HG03575 (cell line): ENCODE data around the gene NEURL3.

Experiments used
- ATAC-seq: cut with Tn5 transposase; IDR thresholded peaks from one replicate; pipeline ENCODE4 v1.9.1; 2021; ENCODE audit not compliant: unreplicated experiment, insufficient number of reproducible peaks, low FRiP score; ENCODE audit errors: extremely low read depth

The NEURL3 gene

GRCh38 chr2:96529376-96530143 is 24.4 kb upstream of the NEURL3 start:
- ATAC-seq: no peak

DNA sequence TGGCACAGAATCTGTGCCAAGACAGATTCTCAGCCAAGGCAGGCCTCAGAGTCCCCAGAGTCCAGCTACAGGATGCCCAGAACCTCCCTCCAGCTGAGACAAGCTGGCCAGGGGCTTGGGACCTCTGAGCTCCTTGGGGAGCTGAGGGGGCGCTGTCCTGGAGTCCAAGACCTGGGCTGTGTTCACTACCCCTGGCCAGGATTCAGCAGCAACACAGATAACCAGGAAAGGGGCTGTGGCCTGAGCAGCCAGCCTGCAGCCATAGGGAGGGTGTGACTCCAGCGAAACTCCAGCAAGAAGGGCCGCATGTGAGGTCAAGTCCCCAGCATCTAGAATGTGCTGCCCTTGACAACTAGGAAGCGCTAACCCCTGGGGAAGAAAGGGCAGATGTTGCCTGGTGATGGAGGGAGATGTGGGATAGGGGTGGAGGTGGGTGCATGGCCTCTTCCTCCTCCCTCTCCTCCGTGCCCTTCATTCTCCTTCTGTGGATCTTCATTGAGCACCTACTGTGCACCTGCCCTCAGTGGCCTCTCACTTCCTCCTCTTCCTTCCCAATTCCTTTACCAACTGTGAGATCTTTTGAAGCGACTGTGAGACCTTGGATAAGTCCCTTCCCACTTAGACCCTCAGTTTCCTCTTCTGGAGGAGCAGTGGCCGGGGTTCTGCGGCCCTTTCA is 23.7 kb upstream of the NEURL3 start:
- no peak for ATAC-seq

- no peak for ATAC-seq
Observed at GRCh38 chr2:96528006-96528699, 23.0 kb upstream of the NEURL3 start.

- ATAC-seq: no peak
Observed at GRCh38 chr2:96527286-96528005, 22.3 kb upstream of the NEURL3 start.

- ATAC-seq: no peak
Observed at GRCh38 chr2:96526615-96527285, 21.6 kb upstream of the NEURL3 start.

GRCh38 chr2:96526101-96526591 is 21.0 kb upstream of the NEURL3 start:
- no peak for ATAC-seq

DNA sequence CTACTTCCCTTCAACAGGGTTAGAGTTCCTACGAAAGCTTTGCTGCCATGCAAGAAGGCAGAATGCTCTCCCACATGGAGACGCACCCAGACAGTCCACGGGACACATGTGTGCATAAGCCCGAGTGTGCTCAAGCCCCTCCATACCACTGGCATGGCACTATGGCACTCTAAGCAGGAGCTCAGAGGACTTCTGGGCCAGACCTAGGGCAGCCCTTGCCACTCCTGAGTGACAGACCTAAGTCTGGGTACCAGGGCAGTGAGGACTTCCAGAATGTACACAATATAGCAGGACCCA is 20.0 kb upstream of the NEURL3 start:
- no peak for ATAC-seq

GRCh38 chr2:96524482-96525210 is 19.5 kb upstream of the NEURL3 start:
- ATAC-seq: no peak

- no peak for ATAC-seq
Observed at GRCh38 chr2:96523659-96524481, 18.7 kb upstream of the NEURL3 start.

DNA sequence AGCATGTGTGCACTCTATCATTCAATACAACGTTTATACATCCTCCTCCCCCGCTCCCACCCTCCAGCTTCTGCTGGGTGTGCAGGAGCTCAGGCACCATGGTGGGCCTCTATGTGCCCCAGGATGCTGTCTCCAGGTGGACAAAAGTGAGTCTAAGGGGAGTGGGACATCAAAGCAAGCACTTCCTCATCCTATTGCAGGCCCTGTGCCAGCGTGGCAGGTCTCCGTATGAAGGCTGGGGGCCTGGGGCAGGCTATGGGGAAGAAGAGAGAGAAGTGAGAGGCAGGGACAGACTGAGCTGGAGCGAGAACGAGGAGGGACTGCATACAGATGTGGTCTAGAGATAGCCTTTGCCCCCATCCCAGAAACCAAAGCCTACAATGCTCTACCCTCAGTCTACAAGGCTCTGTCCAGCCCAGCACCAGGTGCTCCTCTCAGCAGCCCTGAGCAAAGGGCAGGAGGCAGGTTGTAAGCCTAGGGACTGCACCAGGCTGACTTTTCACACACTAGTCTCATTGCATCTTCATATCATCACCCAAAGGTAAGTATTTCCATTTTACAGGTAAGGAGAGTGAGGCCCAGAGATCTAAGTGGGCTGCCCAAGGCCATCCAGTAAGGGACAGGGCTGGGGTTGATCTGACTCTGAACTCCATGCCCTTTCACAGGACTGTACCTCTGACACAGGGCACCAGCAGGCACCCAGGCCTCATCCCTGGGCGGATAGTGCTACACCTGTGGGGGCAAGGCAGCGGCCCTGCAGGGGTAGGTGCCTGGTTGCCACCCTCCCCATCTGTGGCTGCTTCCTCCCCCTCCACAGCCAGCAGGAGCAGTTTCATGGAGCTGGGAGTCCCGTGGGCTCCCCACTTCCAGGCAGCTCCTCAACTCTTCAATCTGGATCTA is 17.4 kb upstream of the NEURL3 start:
- no peak for ATAC-seq

- ATAC-seq: no peak
Observed at GRCh38 chr2:96521219-96521618, 16.1 kb upstream of the NEURL3 start.

GRCh38 chr2:96520697-96521096 is 15.5 kb upstream of the NEURL3 start:
- no peak for ATAC-seq

GRCh38 chr2:96520231-96520630 is 15.1 kb upstream of the NEURL3 start:
- no peak for ATAC-seq

- ATAC-seq: no peak
Observed at GRCh38 chr2:96517079-96517478, 11.9 kb upstream of the NEURL3 start.

GRCh38 chr2:96514521-96514920 is 9.4 kb upstream of the NEURL3 start:
- ATAC-seq: no peak

GRCh38 chr2:96512341-96512740 is 7.2 kb upstream of the NEURL3 start:
- no peak for ATAC-seq

GRCh38 chr2:96511851-96512250 is 6.7 kb upstream of the NEURL3 start:
- no peak for ATAC-seq
